GM21515 (cell line): ENCODE data around the gene SLC16A8.
"Not testable (repeated sequence)": the region's sequence is repeated elsewhere in the genome, so short reads cannot be mapped to it uniquely, and the experiment has no call there.

Source experiments
- ATAC-seq: cut with Tn5 transposase; IDR thresholded peaks from one replicate; pipeline ENCODE4 v1.9.1; 2021; ENCODE audit not compliant: unreplicated experiment

The SLC16A8 gene

GRCh38 chr22:38086942-38087341, 3.0 kb upstream of the SLC16A8 start:
- no peak for ATAC-seq

GRCh38 chr22:38086001-38086845, 2.2 kb upstream of the SLC16A8 start:
- no peak for ATAC-seq

DNA sequence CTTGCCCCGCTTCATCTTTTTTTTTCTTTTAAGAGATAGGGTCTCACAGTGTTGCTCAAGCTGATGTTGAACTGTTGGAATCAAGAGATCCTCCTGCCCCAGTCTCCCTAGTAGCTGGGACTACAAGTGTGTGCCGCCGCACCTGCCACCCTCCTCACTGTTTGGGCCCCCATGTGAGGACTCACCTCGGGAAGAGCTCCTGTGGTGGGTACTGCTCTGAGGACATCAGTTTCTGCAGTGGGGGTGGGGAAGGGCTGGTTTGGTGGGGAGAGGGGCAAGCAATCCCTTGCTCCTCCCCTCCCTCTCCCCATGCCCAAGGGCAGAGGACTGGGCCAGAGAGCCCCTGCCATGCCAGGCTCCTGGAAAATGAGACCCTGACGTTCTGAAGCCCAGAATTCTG, 1.5 kb upstream of the SLC16A8 start:
- ATAC-seq: no peak

GRCh38 chr22:38085056-38085455, 1.1 kb upstream of the SLC16A8 start:
- no peak for ATAC-seq

- no peak for ATAC-seq
These were observed 836 bp downstream of the SLC16A8 start for GRCh38 chr22:38082986-38083710.

DNA sequence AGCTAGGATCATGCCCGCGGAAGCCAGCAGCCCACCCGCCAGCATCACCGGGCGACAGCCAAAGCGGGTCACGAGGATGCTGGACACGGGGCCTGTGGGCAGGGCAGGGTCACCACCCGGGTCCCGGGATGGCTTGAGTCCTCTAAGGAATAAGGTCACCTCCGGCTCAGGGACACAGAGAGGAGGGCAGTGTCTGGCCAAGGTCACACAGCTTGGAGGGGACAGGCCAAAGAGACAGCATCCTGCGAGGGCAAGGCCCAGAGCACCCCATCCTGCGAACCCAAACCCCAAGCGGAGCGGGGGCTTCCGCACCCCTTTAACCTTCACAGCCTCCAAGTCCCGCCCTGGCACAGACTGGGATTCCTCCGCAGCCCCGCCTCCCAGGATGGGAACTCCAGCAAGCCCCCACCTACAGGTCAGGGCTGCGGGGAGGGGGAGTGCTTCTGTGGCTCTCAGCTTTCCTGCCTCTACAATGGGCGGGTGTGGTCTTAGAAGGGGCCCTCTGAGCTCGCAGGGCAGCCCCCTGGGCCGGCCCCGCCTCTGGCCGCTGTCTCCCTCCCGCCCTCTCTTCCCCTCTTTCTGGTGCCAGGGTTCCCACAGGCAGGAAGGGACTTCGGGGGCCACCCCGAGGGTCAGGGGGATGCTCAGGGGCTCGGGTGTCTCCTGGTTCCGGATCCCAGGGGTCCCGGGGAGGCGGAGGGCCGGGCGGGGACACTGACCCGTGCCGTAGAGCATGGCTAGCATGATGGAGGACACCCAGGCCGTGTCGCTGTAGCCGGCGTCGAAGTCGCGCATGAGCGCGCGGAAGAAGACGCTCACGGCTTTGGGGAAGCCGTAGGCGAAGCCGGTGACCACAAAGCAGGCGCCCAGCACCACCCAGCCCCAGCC, 1.8 kb downstream of the SLC16A8 start:
- ATAC-seq: no peak

GRCh38 chr22:38081636-38081940, 2.4 kb downstream of the SLC16A8 start:
- no peak for ATAC-seq

GRCh38 chr22:38080850-38081635, 2.9 kb downstream of the SLC16A8 start:
- ATAC-seq: no peak

DNA sequence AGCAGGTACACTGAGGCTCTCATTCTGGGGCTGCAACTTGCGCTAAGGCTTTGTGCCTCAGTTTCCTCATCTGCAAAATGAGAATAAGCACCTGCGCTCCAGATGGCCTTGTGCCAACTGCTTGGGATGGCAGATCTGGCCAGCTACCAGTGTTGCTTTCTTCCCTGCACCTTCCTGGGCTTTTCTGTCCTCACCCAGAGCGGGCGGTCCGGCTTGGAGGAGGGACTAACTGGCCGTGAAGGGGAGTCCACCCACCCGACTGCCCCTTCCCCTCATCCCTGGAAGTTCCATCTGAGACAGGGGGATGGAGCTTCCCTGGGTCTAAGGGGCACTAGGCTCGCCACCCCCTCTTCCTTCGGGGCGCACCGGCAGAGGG, 3.5 kb downstream of the SLC16A8 start:
- no peak for ATAC-seq

DNA sequence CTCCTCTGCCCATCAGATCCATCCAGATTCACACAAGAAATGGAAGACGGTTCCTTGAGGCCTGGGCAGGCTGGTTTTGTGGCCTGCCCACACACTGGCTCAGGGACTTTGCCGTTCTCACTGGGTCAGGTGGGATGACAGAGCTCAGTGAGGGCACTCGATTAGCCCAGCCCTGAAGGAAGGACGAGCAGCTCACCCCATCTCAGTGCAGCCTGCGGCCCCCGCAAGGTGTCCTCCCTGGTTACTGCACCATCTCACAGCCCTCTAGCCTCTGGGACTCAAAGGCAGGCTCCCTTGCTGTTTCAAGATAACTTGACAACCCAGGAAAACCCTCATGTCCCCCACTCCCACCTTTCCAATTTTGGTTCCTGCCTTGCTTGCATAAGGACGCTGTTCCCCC, 4.2 kb downstream of the SLC16A8 start:
- ATAC-seq: no peak

DNA sequence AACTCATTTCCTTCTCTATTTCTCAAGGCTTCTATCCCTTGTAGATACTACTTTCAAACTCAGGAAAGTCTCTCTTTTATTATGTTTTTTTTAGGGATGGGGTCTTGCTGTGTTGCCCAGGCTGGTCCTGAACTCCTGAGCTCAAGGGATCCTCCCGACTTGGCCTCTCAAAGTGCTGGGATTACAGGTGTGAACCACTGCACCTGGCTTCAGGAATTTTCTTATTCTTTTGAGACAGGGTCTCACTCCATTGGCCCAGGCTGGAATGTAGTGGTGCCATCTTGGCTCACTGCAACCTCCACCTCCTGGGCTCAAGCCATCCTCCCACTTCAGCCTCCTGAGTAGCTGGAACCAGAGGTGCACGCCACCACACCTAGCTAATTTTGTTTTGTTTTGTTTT, 4.8 kb downstream of the SLC16A8 start:
- ATAC-seq: not testable (repeated sequence)

DNA sequence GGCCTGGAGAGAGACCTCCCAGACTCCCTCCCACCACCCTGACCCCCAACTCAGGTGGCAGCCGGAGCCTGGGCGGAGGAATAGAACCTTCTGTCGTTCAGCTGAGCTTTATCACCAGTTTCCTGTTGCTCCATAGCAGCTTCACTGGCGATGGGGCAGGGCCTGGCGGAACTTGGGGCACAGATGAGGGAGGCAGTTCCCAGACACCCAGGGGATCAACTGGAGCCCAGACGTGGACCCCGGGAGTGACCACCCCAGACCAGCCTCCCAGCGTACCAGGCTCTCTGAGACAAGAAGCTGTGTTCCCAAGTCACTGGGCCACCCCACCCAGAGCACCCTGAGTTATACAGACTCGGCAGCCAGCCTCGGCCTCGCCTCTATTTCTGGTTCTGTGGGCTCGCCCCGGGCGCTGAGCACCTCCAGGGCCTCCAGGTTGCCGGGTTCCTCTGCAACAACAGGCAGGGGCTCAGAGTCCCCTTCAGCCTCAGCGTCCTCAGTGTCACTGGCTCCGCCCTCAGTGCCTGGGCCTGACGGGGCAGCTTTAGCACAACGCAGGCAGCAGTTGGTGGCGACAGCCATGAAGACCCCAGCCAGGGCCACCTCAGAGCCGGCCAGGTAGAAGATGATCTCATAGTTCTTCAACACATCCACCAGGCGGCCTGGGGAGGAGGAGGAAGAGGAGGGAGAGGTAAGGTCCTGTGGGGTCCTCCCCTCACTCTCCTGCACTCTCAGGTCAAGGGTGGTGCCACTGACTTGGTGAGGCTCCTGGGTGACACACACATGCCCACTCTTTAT, 5.7 kb downstream of the SLC16A8 start:
- ATAC-seq: no peak

GRCh38 chr22:38077595-38077994, 6.4 kb downstream of the SLC16A8 start:
- ATAC-seq: no peak

DNA sequence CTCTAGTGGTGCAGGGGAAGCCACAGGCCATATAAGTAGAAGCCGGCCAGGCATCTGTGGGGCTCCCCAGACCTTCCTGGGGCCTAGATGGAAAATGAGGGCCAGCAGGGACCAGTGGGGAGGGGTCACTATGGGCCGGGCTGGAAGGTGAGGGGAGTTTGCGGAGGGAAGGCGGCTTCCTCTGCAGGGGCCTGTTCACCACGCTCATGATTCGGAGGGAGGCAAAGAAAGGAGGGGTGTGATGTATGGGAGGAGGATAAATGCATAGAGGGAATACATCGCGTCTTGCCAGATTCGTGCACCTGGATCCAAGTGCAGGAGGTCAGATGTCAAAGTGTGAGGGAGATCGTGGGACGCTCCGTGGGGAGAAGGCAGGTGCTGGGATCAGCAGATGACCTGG, 6.9 kb downstream of the SLC16A8 start:
- ATAC-seq: no peak

GRCh38 chr22:38075961-38076360, 8.0 kb downstream of the SLC16A8 start:
- no peak for ATAC-seq

- no peak for ATAC-seq
These were observed 8.7 kb downstream of the SLC16A8 start for GRCh38 chr22:38075105-38075825.

DNA sequence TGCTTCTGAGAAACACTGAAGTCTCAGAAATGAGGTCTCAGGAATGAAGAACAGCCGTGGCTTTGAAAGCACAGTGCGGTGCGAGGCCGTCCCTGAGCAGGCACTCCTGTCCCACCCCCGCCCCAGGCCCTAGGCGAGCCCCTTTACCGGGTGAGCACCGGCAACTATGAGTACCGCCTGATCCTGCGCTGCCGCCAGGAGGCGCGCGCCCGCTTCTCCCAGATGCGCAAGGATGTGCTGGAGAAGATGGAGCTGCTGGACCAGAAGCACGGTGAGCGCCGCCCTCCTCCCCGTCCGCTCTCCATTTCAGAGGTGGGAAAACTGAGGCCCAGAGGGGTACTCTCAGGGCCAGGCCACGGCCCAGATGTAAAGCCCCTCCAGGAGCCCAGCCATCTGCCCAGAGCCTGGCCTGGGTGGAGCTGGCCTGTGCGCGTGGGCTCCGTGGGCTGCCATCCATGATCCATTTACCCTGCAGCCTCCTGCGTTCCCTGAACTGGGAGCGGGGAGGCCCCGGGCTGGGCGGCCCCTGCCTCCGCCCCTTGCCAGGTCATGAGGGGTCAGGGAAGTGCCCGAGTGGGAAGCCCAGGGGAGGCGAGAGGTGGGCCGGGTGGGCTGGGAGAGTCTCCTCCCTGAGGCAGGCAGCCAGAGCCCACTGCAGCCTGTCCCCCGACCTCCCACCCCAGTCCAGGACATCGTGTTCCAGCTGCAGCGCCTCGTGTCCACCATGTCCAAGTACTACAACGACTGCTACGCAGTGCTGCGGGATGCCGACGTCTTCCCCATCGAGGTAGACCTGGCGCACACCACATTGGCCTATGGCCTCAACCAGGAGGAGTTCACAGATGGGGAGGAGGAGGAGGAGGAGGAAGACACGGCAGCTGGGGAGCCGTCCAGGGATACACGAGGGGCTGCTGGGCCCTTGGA, 9.5 kb downstream of the SLC16A8 start:
- no peak for ATAC-seq
